ENCODE data around the gene NTSR1.

NTSR1 gene

GRCh38 chr20:62704341-62704948 lies 4.2 kb upstream of the NTSR1 start:
- H3K4me3 Mint-ChIP-seq = no peak overlapping the region
- H3K27me3 Mint-ChIP-seq (ENCODE audit: low read depth) = peaks cover 24% of the 10 kb centered on the region

GRCh38 chr20:62705627-62706026 lies 3.0 kb upstream of the NTSR1 start:
- Mint-ChIP-seq H3K9me3 (no peaks in the 10 kb centered on the region), H3K4me3 (no peak overlapping the region), H3K27me3 (ENCODE audit: low read depth) (peaks cover 36% of the 10 kb centered on the region), H3K4me1 (ENCODE audit: low read depth) (no peaks in the 10 kb centered on the region), H3K27ac (no peak overlapping the region), H3K36me3 (ENCODE audit: low read depth) (no peaks in the 10 kb centered on the region)

More at GRCh38 chr20:62704341-62704948, 4.2 kb upstream of the NTSR1 start:
- Mint-ChIP-seq H3K9me3 (no peaks in the 10 kb centered on the region), H3K4me1 (ENCODE audit: low read depth) (no peaks in the 10 kb centered on the region), H3K36me3 (ENCODE audit: low read depth) (no peaks in the 10 kb centered on the region), H3K27ac (no peak overlapping the region)

- no peak overlapping the region for H3K27ac Mint-ChIP-seq
- H3K9me3 Mint-ChIP-seq = no peaks in the 10 kb centered on the region
- no peak overlapping the region for H3K4me3 Mint-ChIP-seq
- peaks cover 38% of the 10 kb centered on the region for H3K27me3 Mint-ChIP-seq (ENCODE audit: low read depth)
- H3K36me3 Mint-ChIP-seq (ENCODE audit: low read depth) = no peaks in the 10 kb centered on the region
- no peaks in the 10 kb centered on the region for H3K4me1 Mint-ChIP-seq (ENCODE audit: low read depth)
Observed at GRCh38 chr20:62706344-62706743, 2.3 kb upstream of the NTSR1 start.

GRCh38 chr20:62706857-62707256 lies 1.8 kb upstream of the NTSR1 start:
- H3K4me3 Mint-ChIP-seq = no peak overlapping the region
- no peaks in the 10 kb centered on the region for H3K4me1 Mint-ChIP-seq (ENCODE audit: low read depth)
- peaks cover 40% of the 10 kb centered on the region for H3K27me3 Mint-ChIP-seq (ENCODE audit: low read depth)
- H3K9me3 Mint-ChIP-seq = no peaks in the 10 kb centered on the region
- no peaks in the 10 kb centered on the region for H3K36me3 Mint-ChIP-seq (ENCODE audit: low read depth)
- H3K27ac Mint-ChIP-seq = no peak overlapping the region

GRCh38 chr20:62707276-62707920 lies 1.2 kb upstream of the NTSR1 start:
- H3K4me1 Mint-ChIP-seq (ENCODE audit: low read depth) = no peaks in the 10 kb centered on the region
- no peak overlapping the region for H3K4me3 Mint-ChIP-seq
- no peak overlapping the region for H3K27ac Mint-ChIP-seq
- no peaks in the 10 kb centered on the region for H3K9me3 Mint-ChIP-seq
- H3K27me3 Mint-ChIP-seq (ENCODE audit: low read depth) = peaks cover 44% of the 10 kb centered on the region
- H3K36me3 Mint-ChIP-seq (ENCODE audit: low read depth) = no peaks in the 10 kb centered on the region

GRCh38 chr20:62707921-62708521 lies 615 bp upstream of the NTSR1 start:
- no peak overlapping the region for H3K27ac Mint-ChIP-seq
- no peaks in the 10 kb centered on the region for H3K36me3 Mint-ChIP-seq (ENCODE audit: low read depth)
- H3K9me3 Mint-ChIP-seq = no peaks in the 10 kb centered on the region
- H3K27me3 Mint-ChIP-seq (ENCODE audit: low read depth) = peaks cover 44% of the 10 kb centered on the region
- H3K4me1 Mint-ChIP-seq (ENCODE audit: low read depth) = no peaks in the 10 kb centered on the region
- no peak overlapping the region for H3K4me3 Mint-ChIP-seq

- Mint-ChIP-seq H3K4me1 (ENCODE audit: low read depth) (no peaks in the 10 kb centered on the region), H3K27ac (no peak overlapping the region), H3K4me3 (no peak overlapping the region), H3K36me3 (ENCODE audit: low read depth) (no peaks in the 10 kb centered on the region), H3K27me3 (ENCODE audit: low read depth) (peaks cover 59% of the 10 kb centered on the region), H3K9me3 (no peaks in the 10 kb centered on the region)
Observed at GRCh38 chr20:62709537-62709905, 885 bp downstream of the NTSR1 start.

- H3K27ac Mint-ChIP-seq = no peak overlapping the region
Observed at GRCh38 chr20:62710221-62710885, 1.7 kb downstream of the NTSR1 start.

GRCh38 chr20:62710886-62711702 lies 2.5 kb downstream of the NTSR1 start:
- peaks cover 70% of the 10 kb centered on the region for H3K27me3 Mint-ChIP-seq (ENCODE audit: low read depth)
- H3K27ac Mint-ChIP-seq = no peak overlapping the region
- no peaks in the 10 kb centered on the region for H3K36me3 Mint-ChIP-seq (ENCODE audit: low read depth)
- H3K4me1 Mint-ChIP-seq (ENCODE audit: low read depth) = peaks cover 5% of the 10 kb centered on the region
- no peaks in the 10 kb centered on the region for H3K9me3 Mint-ChIP-seq
- H3K4me3 Mint-ChIP-seq = no peak overlapping the region

More at GRCh38 chr20:62710221-62710885, 1.7 kb downstream of the NTSR1 start:
- Mint-ChIP-seq H3K9me3 (no peaks in the 10 kb centered on the region), H3K27me3 (ENCODE audit: low read depth) (peaks cover 66% of the 10 kb centered on the region), H3K4me1 (ENCODE audit: low read depth) (peaks cover 2% of the 10 kb centered on the region), H3K36me3 (ENCODE audit: low read depth) (no peaks in the 10 kb centered on the region), H3K4me3 (no peak overlapping the region)

GRCh38 chr20:62711703-62712101 lies 3.1 kb downstream of the NTSR1 start:
- no peaks in the 10 kb centered on the region for H3K9me3 Mint-ChIP-seq
- H3K36me3 Mint-ChIP-seq (ENCODE audit: low read depth) = no peaks in the 10 kb centered on the region
- peaks cover 10% of the 10 kb centered on the region for H3K4me1 Mint-ChIP-seq (ENCODE audit: low read depth)
- no peak overlapping the region for H3K27ac Mint-ChIP-seq
- no peak overlapping the region for H3K4me3 Mint-ChIP-seq
- H3K27me3 Mint-ChIP-seq (ENCODE audit: low read depth) = peaks cover 75% of the 10 kb centered on the region

GRCh38 chr20:62712606-62713005 lies 4.0 kb downstream of the NTSR1 start:
- Mint-ChIP-seq H3K4me3 (no peak overlapping the region), H3K9me3 (no peaks in the 10 kb centered on the region), H3K36me3 (ENCODE audit: low read depth) (no peaks in the 10 kb centered on the region), H3K27ac (no peak overlapping the region), H3K27me3 (ENCODE audit: low read depth) (peaks cover 69% of the 10 kb centered on the region), H3K4me1 (ENCODE audit: low read depth) (peaks cover 10% of the 10 kb centered on the region)

GRCh38 chr20:62714006-62714405 lies 5.4 kb downstream of the NTSR1 start:
- H3K27ac Mint-ChIP-seq = no peak overlapping the region
- H3K4me1 Mint-ChIP-seq (ENCODE audit: low read depth) = peaks cover 10% of the 10 kb centered on the region
- peaks cover 73% of the 10 kb centered on the region for H3K27me3 Mint-ChIP-seq (ENCODE audit: low read depth)
- H3K4me3 Mint-ChIP-seq = no peak overlapping the region
- H3K36me3 Mint-ChIP-seq (ENCODE audit: low read depth) = no peaks in the 10 kb centered on the region
- peaks cover 2% of the 10 kb centered on the region for H3K9me3 Mint-ChIP-seq

GRCh38 chr20:62714799-62715198 lies 6.2 kb downstream of the NTSR1 start:
- Mint-ChIP-seq H3K27me3 (ENCODE audit: low read depth) (peaks cover 75% of the 10 kb centered on the region), H3K27ac (no peak overlapping the region), H3K9me3 (peaks cover 8% of the 10 kb centered on the region), H3K4me1 (ENCODE audit: low read depth) (peaks cover 10% of the 10 kb centered on the region), H3K36me3 (ENCODE audit: low read depth) (peaks cover 2% of the 10 kb centered on the region), H3K4me3 (no peak overlapping the region)

GRCh38 chr20:62715201-62715600 lies 6.6 kb downstream of the NTSR1 start:
- H3K27ac Mint-ChIP-seq = no peak overlapping the region

More at GRCh38 chr20:62715201-62715600, 6.6 kb downstream of the NTSR1 start:
- H3K4me3 Mint-ChIP-seq = no peak overlapping the region
- peaks cover 10% of the 10 kb centered on the region for H3K9me3 Mint-ChIP-seq
- peaks cover 10% of the 10 kb centered on the region for H3K4me1 Mint-ChIP-seq (ENCODE audit: low read depth)
- peaks cover 72% of the 10 kb centered on the region for H3K27me3 Mint-ChIP-seq (ENCODE audit: low read depth)
- peaks cover 2% of the 10 kb centered on the region for H3K36me3 Mint-ChIP-seq (ENCODE audit: low read depth)

Measured in T-helper 1 cell treated with Interleukin-12 subunit alpha and Interleukin-12 subunit beta and Interleukin-4 antibody, amounts not matched to agents 30 μg/mL and 1 μg/mL, for 36 hours (primary cell).